GM06990 (cell line): ENCODE results near the gene RSPO4.

Experiments used
- DNase-seq: peaks from one replicate; pipeline ENCODE4 v3.0.0-alpha.2; 2011; ENCODE audit not compliant: insufficient read length; ENCODE audit errors: extremely low read depth
- H3K27me3 ChIP-seq: replicated peaks from 2 replicates; pipeline ENCODE4 v1.6.0; 2011; ENCODE audit warnings: low read length; ENCODE audit not compliant: control insufficient read depth, insufficient read depth
- H3K36me3 ChIP-seq: 2 replicates; pipeline ENCODE4 v1.5.1; 2011; ENCODE audit warnings: low read length; ENCODE audit not compliant: control insufficient read depth, insufficient read depth
- H3K4me3 ChIP-seq: replicated peaks from 2 replicates; pipeline ENCODE4 v1.5.1; 2011; ENCODE audit warnings: low read depth, mild to moderate bottlenecking, control low read depth, low read length
- CTCF ChIP-seq: IDR thresholded peaks from 2 replicates; pipeline ENCODE4 v1.5.1; 2011; ENCODE audit warnings: low read length, control low read depth, mild to moderate bottlenecking, inconsistent platforms; ENCODE audit not compliant: insufficient read depth, poor library complexity, severe bottlenecking

RSPO4 gene

DNA sequence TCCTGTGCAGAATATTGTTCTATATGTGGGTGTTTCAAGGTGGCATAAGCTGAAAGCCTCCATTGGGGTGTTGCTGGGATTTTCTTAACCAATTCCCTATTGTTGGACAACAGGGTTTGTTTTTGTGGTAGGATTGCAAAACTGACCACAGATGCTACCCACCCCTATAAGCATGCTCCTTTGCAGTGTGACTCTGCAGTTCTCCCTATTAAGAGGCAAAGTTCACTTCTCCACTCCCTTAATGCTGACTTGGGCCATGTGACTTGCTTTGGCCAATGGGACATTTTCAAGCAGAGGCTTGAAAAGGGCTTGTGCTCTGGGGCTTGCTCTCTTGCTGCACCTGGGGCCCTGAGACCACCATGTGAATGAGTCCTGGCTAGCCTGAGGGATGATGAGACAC, 77.5 kb downstream of the RSPO4 start:
- no peak for TF ChIP-seq CTCF
- Histone ChIP-seq H3K36me3 (no peaks in the 10 kb centered on the region), H3K4me3 (no peak overlapping the region), H3K27me3 (no peaks in the 10 kb centered on the region; the same call in none of the 2 replicates)
- DNase-seq: no peak

DNA sequence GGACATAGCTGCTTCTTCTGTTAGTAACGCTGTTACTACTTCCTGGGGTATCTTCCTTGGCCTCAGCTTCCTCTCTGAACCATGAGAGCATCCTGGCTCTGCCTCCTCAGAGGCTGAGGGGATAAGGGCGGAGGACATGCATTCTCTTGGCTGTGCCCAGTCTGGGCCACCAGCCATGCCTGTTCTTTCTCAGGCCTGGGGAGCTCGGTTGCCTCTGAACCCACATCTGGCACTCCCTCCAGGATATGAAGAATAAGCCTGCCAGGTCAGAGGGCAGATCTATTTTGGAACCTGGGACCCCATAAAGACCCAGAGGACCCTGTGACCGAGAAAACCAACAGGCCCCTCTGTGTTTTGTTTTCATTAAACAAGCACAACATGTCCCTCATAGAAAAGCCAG, 79.3 kb downstream of the RSPO4 start:
- Histone ChIP-seq H3K27me3 (no peaks in the 10 kb centered on the region; the same call in none of the 2 replicates), H3K36me3 (no peaks in the 10 kb centered on the region), H3K4me3 (no peak overlapping the region)
- no peak for TF ChIP-seq CTCF
- DNase-seq: no peak

GRCh38 chr20:921068-921467, 81.0 kb downstream of the RSPO4 start:
- Histone ChIP-seq H3K36me3 (no peaks in the 10 kb centered on the region), H3K27me3 (no peaks in the 10 kb centered on the region; the same call in none of the 2 replicates), H3K4me3 (no peak overlapping the region)
- no peak for DNase-seq
- no peak for TF ChIP-seq CTCF

DNA sequence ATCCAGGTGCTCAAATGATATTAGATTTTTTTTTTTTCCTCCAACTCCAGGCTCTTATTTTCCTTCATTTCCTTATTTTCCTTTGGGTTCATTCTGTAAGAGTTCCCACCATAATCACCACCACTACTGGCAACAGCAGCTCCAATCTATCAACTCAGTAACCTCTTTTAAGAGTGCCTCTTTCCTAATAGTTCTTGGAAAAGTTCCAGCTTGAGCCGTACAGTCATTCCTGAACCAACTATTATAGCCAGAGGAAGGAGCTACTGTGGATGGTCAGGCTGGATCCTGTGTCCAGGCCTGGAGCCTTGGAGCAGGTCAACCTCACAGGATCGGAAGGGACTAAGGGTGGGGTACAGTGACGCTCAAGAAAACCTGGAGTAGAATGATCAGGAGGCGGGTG, 81.8 kb downstream of the RSPO4 start:
- no peak for TF ChIP-seq CTCF
- no peak for DNase-seq
- Histone ChIP-seq H3K4me3 (no peak overlapping the region), H3K27me3 (no peaks in the 10 kb centered on the region; the same call in none of the 2 replicates), H3K36me3 (no peaks in the 10 kb centered on the region)

- Histone ChIP-seq H3K27me3 (peaks cover 2% of the 10 kb centered on the region; the same call in 1 of the 2 replicates), H3K4me3 (no peak overlapping the region), H3K36me3 (no peaks in the 10 kb centered on the region)
- no peak for TF ChIP-seq CTCF
- DNase-seq: no peak
These were observed 82.6 kb downstream of the RSPO4 start for GRCh38 chr20:919491-919916.

- H3K36me3 ChIP-seq: no peaks in the 10 kb centered on the region
- TF ChIP-seq CTCF: no peak
- DNase-seq: no peak
- H3K4me3 ChIP-seq: no peak overlapping the region
- H3K27me3 ChIP-seq: peaks cover 3% of the 10 kb centered on the region
These were observed 84.7 kb downstream of the RSPO4 start for GRCh38 chr20:917416-917815.
